Measurements from ENCODE around the gene STAT6.
A peak's percentile ranks its signal among the peaks of the same experiment; 100 is the strongest.
"Not testable (repeated sequence)": the region's sequence is repeated elsewhere in the genome, so short reads cannot be mapped to it uniquely, and the experiment has no call there.

Gene STAT6

DNA sequence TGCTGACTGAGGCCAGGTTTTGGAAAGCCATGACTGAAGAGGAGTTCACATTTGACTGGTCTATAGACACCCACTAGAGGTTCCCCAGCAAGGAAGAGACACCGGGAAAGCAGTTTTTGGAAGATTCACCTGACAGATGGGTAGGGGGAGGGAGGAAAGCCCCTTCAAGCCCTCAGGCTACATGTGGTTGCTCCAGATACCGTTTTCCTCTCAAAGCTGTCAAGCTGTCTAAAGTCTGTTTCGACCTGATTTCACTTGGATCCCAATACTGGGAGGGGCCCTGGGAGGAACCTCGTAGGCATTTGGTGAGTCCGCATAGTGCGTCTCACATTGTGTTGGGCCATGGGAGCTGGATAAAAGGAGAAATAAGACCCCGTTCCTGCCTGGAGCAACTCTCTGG is 15.4 kb upstream of the STAT6 start:
- DNase-seq = no peak

DNA sequence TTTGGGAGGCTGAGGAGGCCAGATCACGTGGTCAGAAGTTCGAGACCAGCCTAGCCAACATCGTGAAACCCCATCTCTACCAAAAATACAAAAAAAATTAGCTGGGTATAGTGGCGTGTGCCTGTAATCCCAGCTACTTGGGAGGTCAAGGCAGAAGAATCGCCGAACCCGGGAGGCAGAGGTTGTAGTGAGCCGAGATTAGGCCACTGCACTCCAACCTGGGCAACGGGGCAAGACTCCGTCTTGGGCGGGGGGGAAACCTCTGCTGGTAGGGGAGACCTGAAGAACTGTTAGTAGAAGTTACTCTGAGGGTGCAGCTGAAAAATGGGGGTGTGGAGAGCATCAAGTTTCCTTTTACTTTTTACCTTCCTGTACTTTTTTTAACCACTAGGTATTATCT is 14.9 kb upstream of the STAT6 start:
- no peak for DNase-seq

GRCh38 chr12:57124261-57124877 is 13.2 kb upstream of the STAT6 start:
- DNase-seq = peak; percentile 75

DNA sequence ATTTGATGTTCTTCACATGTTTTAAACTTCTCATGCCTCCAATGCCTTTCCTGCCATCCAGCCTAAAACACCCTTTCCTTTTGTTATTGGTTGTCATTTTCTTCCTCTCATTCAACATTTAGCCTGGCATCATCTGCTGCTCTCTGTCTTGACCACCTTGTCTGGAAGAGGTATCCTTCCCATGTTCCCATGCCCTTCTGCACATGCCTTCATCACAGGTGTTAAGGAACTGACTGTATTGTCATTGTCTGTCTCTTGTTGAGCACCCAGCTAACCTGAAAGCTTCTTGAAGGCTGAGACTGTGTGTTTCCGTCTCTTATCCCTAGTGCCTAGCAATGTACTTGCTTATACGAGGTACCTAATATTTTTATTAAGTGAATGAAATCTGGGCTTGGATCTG is 12.7 kb upstream of the STAT6 start:
- no peak for DNase-seq

- not testable (repeated sequence) for DNase-seq
Observed at GRCh38 chr12:57120718-57121117, 9.6 kb upstream of the STAT6 start.

- DNase-seq = no peak
Observed at GRCh38 chr12:57119294-57120085, 8.3 kb upstream of the STAT6 start.

DNA sequence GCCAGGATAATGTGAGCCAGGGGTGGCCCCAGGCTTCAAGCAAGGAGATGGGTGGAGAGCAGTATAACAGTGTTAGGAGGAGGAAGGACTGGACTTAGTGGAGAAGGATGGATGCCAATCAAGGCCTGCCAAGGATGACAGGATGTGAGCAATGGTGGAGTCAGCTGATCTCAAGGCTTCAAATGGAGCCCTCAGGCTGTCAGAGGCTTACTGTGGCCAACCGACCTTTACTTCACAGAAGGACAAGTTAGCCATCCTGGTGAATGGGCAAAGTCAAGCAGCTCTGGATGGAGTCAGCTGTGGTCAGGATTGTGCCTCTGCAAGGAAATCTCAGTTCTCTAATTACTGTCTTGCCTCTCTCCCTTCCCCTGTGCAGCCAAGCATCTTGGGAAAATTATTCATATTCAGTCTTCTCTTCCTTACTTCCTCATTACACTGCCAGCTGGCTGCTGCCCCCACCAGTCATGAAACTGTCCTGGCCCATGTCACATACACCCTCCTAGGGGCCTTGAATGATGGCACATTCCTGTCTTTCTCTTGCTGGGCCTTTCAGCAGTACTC is 7.6 kb upstream of the STAT6 start:
- no peak for DNase-seq

DNA sequence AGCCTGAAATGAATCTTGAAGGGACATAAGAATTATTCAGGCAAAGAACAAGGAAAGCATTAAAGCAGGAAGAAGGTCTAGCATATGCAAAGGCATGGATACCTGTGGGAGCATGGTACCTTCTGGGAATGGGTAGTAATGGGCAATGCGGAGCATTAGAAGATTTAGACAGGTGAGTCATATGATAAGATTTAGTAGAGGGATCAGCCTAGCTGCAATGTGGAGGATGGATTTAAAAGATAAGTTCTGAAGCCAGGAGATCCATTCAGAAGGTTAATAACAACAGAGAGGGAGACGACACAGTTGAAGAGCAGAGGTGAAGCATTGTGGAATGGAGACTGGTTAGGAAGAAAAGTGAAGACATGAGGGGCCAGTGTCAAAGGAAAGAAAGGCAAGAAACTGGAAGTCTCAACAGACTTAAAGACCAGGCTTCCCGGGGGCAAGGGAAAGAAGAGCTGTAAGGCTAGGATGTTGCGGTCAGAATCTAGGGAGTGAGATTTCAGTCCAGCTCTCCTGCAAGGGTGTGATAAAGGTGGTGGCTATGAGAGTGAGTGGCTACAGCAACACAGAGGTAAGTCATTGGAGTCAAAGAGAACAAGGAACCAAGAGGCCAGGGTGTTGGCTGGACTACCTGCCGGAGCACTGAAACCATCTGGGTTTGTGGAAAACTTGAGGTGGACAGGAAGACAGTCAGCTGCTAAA is 5.6 kb upstream of the STAT6 start:
- no peak for DNase-seq

GRCh38 chr12:57112492-57113294 is 1.5 kb upstream of the STAT6 start:
- no peak for DNase-seq

DNA sequence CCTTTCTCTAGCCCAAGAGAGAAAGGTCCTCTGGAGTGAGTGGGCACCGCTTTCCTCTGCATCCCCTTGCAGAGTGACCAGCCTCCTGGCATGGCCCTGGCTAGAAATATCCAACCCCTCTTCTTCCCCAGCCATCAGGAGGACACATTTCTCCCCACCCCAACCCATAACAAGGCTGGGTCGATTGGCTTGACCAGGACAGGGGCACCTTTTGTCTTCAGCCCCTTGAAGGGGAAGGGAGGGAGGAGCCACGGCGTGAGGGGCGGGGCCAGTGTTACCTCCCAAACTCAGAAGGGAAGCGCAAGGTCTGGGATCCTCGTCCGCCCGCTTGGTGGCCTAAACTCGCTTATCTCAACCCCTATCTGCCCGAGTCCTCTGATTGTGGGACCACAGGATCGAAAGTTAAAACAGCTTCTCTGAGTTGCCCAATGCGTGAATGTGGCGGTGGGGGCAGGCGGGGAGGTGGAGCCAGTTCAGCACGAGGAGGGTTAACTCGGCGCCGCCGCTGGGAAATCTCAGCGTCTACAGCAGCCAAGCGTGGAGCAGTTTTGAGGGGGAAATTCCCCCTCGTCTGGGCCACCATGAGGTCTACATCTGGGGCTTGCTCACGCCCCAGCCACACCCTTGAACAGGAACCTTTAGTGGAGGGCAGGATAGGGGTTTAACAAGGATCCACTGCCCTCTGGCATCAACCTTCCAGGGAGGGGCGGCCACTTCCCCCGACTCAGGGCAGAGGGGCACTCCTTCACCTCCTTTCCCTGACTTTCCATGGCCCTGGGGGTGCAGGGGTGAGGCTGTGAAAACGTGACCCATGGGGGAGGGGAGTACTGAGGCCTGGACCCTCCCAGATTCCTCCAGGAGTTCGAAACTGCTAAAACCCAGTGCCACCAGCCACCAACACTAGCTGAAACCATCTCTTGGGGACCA is 795 bp downstream of the STAT6 start:
- peak; percentile 83 for DNase-seq

DNA sequence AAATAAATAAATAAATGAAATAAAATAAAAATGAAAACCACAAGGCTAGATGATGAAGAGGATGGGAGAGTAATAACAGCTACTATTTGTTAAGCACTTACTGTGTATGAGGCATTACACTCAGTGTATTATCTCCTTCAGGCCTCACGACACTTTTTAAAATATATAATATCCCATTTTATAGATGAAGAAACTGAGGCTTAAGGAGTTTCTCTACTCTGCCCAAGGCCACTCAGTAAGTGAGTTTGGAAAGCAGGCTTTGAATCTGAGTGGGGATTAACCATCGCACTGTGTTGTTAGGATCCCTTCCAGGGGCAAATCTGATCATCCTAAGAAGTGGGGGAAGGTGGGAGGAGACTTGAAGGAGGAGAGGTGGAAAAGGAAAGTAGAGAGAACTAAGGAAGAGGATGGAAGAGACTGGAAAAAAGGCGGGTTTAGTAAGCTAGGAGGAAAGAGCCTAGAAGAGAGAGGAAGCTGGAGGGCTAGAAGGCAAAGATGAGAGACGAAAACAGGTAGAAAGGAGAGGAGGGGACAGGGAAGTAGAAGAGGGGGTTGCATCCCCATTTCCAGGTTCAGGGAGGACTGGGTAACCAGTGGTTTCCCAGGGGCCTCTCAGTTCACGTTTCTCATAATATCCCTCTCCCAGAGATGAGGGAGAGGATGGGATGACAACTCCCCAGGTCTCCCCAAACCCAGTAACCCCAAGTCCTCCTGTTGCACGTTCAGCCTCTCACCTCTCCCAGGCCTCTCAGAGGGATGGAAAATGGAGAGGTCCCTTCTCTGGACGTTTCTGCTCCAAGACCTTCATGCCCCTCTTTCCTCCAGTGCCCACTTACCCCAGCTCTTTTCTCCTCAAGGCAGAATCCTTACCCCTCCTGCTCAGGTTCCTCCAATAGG is 1.7 kb downstream of the STAT6 start:
- no peak for DNase-seq

DNA sequence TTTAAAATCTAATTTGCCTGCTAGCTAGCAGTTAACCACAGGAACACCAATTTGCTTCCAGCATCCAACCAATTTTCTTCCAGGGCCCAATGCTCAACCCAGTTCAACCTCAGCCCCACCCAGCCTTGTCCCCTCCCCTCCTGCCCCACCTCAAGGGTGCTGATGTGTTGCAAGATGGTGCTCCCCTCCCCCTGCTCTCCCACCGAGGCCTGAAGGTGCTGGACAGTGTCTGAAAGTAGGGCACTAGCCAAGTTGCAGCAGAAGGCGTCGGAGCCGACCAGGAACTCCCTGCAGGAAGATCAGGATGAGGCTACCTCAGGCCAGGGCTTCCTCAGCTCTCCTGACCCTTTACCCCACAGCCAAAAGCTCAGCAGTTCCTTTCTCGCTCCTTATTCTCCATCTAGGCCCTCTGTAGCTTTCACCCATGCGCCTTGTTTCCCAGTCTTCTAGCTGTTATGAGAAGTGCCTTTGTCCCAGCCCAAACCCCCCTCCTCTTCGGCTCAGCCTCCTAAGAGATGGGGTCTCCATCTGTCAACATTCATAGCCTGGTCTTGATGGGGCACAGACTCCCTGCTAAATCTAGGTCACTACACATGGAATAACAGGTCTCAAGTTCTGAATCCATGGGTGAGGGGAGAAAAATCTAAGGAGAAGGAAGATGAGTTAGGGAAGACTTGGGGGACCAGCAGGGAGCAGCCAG is 3.6 kb downstream of the STAT6 start:
- DNase-seq = no peak

DNA sequence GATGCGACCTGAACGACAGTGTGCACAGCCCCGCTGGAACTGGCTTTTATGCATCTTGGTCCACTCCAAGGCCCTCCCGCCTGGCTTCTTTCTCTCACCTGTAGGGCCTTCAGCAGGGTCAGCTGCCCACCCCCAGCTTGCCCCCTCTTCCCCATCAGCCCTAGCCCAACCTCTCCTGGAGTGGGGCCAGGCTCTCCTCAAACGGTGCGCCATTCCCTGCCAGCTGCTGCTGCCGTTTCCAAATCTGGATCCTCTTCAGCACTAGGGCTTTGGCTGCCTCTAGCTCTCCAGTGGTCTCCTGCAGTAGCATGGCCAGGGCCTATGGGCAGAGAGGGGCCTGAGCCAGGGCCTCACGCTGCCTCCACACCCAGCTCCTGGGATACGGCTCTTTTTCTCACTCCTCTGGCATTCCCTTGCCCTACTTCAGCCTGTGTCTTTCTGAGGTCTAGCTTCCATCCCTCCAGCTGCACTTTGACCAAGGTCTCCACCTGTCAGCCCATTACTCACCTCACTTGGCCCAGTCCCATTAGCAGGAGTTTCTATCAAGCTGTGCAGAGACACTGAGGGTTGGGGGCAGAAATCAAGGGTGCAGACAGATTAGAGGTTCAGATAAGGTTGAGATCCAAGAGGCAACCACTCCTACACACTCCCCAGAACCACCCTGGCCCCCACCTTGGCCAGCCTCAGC is 5.0 kb downstream of the STAT6 start:
- DNase-seq = no peak

DNA sequence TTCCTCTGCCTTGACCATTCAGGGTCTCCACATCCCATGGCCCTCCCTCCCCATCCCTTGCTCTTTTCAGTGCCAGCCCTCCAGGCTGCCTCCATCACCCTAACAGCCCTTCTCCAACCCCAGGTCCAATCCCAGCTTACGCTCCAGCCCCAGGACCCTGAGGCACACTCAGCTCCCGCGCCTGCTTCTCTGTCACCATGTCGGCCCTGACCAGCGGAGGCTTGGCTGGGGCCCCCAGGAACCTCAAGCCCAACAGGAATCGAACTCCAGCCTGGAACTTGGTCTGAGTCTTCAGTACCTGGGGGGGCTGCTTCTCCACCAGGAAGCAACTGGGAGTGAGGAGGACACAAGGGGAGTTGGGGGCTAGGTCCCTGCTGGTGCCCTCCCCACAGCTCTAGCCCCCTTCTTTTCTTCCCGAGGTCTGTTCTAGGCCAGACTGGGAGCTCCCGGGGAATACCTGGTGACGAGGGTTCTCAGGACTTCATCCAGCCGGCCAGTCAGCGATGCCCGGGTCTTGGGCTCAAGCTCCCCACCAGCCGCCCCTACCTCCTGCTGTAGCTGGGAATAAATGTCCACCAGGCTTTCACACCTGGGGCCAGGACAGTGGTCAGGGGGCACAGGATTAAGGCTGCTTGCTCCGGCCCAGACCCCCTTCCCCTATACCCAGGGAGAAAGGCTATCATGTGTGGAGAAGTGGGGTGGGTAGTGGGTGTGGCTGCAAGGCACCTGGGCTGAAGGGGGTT is 6.0 kb downstream of the STAT6 start:
- DNase-seq = no peak

DNA sequence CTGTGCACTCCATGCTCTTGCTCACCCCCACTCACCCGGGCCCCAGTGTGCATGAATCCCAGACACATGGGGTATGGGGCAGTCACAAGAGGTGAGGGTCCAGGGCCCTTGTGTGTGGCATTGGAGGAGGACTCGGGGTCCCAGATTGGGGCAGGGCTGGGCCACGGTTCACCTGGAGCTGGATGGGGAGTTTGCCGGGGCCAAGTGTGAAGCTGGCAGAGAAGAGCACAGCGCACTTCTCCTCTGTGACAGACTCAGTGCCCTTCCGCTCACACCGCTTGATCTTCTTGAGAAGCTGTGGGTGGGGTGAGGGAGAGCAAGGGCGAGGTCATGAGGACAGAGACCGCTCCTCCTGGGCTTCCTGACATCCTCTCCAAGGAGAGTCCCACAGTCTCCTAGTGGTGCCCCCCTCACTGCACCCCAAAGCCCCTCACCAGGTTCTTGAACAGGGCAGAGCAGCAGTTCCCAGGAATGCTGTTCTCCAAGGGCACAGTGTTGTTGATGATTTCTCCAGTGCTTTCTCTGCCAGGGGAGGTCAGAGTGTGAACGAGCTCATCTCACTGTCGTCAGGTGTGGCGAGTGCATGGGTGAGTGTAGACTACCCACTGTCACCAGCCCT is 6.8 kb downstream of the STAT6 start:
- DNase-seq = no peak

- no peak for DNase-seq
Observed at GRCh38 chr12:57103856-57104255, 7.3 kb downstream of the STAT6 start.

- DNase-seq = no peak
Observed at GRCh38 chr12:57101892-57102695, 9.1 kb downstream of the STAT6 start.
